ENCODE data around the gene RUNX1.
A peak's percentile ranks its signal among the peaks of the same experiment; 100 is the strongest.

The RUNX1 gene

GRCh38 chr21:34748862-34749261, 300.2 kb downstream of the RUNX1 start:
- in situ Hi-C loops (cut with HindIII; ENCODE audit: low sequenced_read_pairs) = no loop called here
- no peak for TF ChIP-seq CTCF (IDR thresholded peaks at IDR 0.05; ENCODE audit: low read depth, low read length, missing control alignments)
- no peak for DNase-seq (ENCODE audit: low read depth)

GRCh38 chr21:34745557-34746255, 303.4 kb downstream of the RUNX1 start:
- H3K4me3 ChIP-seq (ENCODE audit: low read depth, low read length) = no peak overlapping the region
- in situ Hi-C loops (cut with HindIII; ENCODE audit: low sequenced_read_pairs) = no loop called here

More at GRCh38 chr21:34748862-34749261, 300.2 kb downstream of the RUNX1 start:
- no peak overlapping the region for H3K4me3 ChIP-seq (ENCODE audit: low read depth, low read length)

GRCh38 chr21:34744801-34745200, 304.3 kb downstream of the RUNX1 start:
- no peak overlapping the region for H3K4me3 ChIP-seq (ENCODE audit: low read depth, low read length)
- no peak for TF ChIP-seq CTCF (IDR thresholded peaks at IDR 0.05; ENCODE audit: low read depth, low read length, missing control alignments)
- no peak for DNase-seq (ENCODE audit: low read depth)
- in situ Hi-C loops (cut with HindIII; ENCODE audit: low sequenced_read_pairs) = no loop called here

More at GRCh38 chr21:34745557-34746255, 303.4 kb downstream of the RUNX1 start:
- TF ChIP-seq CTCF (IDR thresholded peaks at IDR 0.05; ENCODE audit: low read depth, low read length, missing control alignments) = peak; percentile 92
- peak; percentile 81 for DNase-seq (ENCODE audit: low read depth)

- TF ChIP-seq CTCF (IDR thresholded peaks at IDR 0.05; ENCODE audit: low read depth, low read length, missing control alignments) = no peak
- peak; percentile 34 for DNase-seq (ENCODE audit: low read depth)
- H3K4me3 ChIP-seq (ENCODE audit: low read depth, low read length) = no peak overlapping the region
- in situ Hi-C loops (cut with HindIII; ENCODE audit: low sequenced_read_pairs) = no loop called here
These were observed 305.3 kb downstream of the RUNX1 start for GRCh38 chr21:34743831-34744230.

- in situ Hi-C loops (cut with HindIII; ENCODE audit: low sequenced_read_pairs) = no loop called here
- TF ChIP-seq CTCF (IDR thresholded peaks at IDR 0.05; ENCODE audit: low read depth, low read length, missing control alignments) = no peak
These were observed 305.8 kb downstream of the RUNX1 start for GRCh38 chr21:34743285-34743684.

GRCh38 chr21:34740198-34740597, 308.9 kb downstream of the RUNX1 start:
- no peak overlapping the region for H3K4me3 ChIP-seq (ENCODE audit: low read depth, low read length)
- TF ChIP-seq CTCF (IDR thresholded peaks at IDR 0.05; ENCODE audit: low read depth, low read length, missing control alignments) = no peak
- in situ Hi-C loops (cut with HindIII; ENCODE audit: low sequenced_read_pairs) = no loop called here
- no peak for DNase-seq (ENCODE audit: low read depth)

More at GRCh38 chr21:34743285-34743684, 305.8 kb downstream of the RUNX1 start:
- no peak for DNase-seq (ENCODE audit: low read depth)
- no peak overlapping the region for H3K4me3 ChIP-seq (ENCODE audit: low read depth, low read length)
